Fibroblast of the conjunctiva (primary cell): ENCODE measurements around the gene RNGTT.
"Not testable (repeated sequence)": the region's sequence is repeated elsewhere in the genome, so short reads cannot be mapped to it uniquely, and the experiment has no call there.

Experiments
- DNase-seq: peaks from one replicate; pipeline ENCODE4 v3.0.0-alpha.2; 2010; ENCODE audit warnings: low read depth

The RNGTT gene

GRCh38 chr6:88970301-88970700 lies 6.9 kb upstream of the RNGTT start:
- no peak for DNase-seq

GRCh38 chr6:88969255-88969654 lies 5.8 kb upstream of the RNGTT start:
- not testable (repeated sequence) for DNase-seq

GRCh38 chr6:88967891-88968290 lies 4.5 kb upstream of the RNGTT start:
- DNase-seq = no peak

GRCh38 chr6:88965691-88966090 lies 2.3 kb upstream of the RNGTT start:
- DNase-seq = no peak

GRCh38 chr6:88964509-88964908 lies 1.1 kb upstream of the RNGTT start:
- no peak for DNase-seq

GRCh38 chr6:88958842-88959241 lies 4.6 kb downstream of the RNGTT start:
- DNase-seq = no peak

- no peak for DNase-seq
These were observed 9.7 kb downstream of the RNGTT start for GRCh38 chr6:88953550-88954386.

- DNase-seq = no peak
These were observed 11.2 kb downstream of the RNGTT start for GRCh38 chr6:88952065-88952704.

GRCh38 chr6:88945415-88946008 lies 17.9 kb downstream of the RNGTT start:
- no peak for DNase-seq

- DNase-seq = no peak
These were observed 29.9 kb downstream of the RNGTT start for GRCh38 chr6:88933521-88933920.

GRCh38 chr6:88932019-88932418 lies 31.4 kb downstream of the RNGTT start:
- DNase-seq = not testable (repeated sequence)

- DNase-seq = no peak
These were observed 40.5 kb downstream of the RNGTT start for GRCh38 chr6:88922775-88923548.

GRCh38 chr6:88921734-88922133 lies 41.7 kb downstream of the RNGTT start:
- no peak for DNase-seq

- no peak for DNase-seq
These were observed 42.4 kb downstream of the RNGTT start for GRCh38 chr6:88920774-88921733.

- DNase-seq = no peak
These were observed 43.3 kb downstream of the RNGTT start for GRCh38 chr6:88920088-88920487.

GRCh38 chr6:88919032-88919431 lies 44.4 kb downstream of the RNGTT start:
- DNase-seq = no peak

GRCh38 chr6:88916615-88917208 lies 46.7 kb downstream of the RNGTT start:
- no peak for DNase-seq

GRCh38 chr6:88914895-88915598 lies 48.4 kb downstream of the RNGTT start:
- DNase-seq = no peak

GRCh38 chr6:88914180-88914579 lies 49.2 kb downstream of the RNGTT start:
- no peak for DNase-seq

GRCh38 chr6:88913471-88913870 lies 49.9 kb downstream of the RNGTT start:
- no peak for DNase-seq
